SK-N-MC (cell line): ENCODE results near the gene TLK2.
"Not testable (repeated sequence)": the region's sequence is repeated elsewhere in the genome, so short reads cannot be mapped to it uniquely, and the experiment has no call there.

Source experiments
- EZH2 ChIP-seq: fragments of 200-600 bp; sonication (generic); IDR thresholded peaks from one replicate; pipeline ENCODE4 v1.6.1; 2017; ENCODE audit warnings: antibody characterized with exemption
- FOXP2 ChIP-seq: optimal IDR thresholded peaks from 2 replicates; pipeline ENCODE3; 2011; ENCODE audit warnings: mild to moderate bottlenecking, moderate library complexity; ENCODE audit not compliant: insufficient read depth; ENCODE audit errors: extremely low read length, control extremely low read depth
- POLR2AphosphoS5 ChIP-seq: IDR thresholded peaks from 2 replicates; pipeline ENCODE4 v1.6.1; 2012; ENCODE audit warnings: mild to moderate bottlenecking, low read depth, low read length, borderline replicate concordance

GRCh38 chr17:62490990-62491389 is 12.4 kb downstream of the TLK2 start:
- TF ChIP-seq EZH2, POLR2AphosphoS5, FOXP2: not testable (repeated sequence)
